ENCODE data around the gene ASCL1. TPM values are rescaled to one million over a fixed set of nuclear protein-coding genes. Genes with fewer than 3 reads are reported as not detected.

Gene ASCL1
- total RNA-seq, 1 experiment from 2014 or later: not detected

DNA sequence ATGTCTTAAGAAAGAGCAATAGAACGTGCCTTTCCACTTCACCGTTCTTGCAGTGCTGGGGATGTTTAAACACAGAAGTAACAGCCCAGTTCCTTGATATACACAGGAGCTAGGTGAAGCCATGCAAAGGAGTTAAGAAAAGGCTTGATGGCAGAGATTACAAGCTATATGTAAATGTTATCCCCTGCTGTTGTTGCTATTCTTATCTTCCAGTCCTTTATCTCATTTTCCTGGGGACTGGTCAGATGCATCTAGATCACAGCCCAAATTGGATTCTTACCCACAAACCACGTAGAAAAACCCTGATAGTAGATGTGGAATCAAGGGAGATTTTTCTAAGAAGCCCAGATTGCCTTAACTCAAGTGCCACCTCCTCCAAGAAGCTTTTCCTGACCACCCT is 5.5 kb downstream of the ASCL1 start:
- intact Hi-C loops (cut with micrococcal nuclease; ENCODE audit: unreplicated experiment): no loop called here
- DNase-seq (ENCODE audit: low spot score): no peak
- Histone ChIP-seq H3K9me3 (ENCODE audit: low read depth, low read length, poor library complexity, severe bottlenecking) (no peaks in the 10 kb centered on the region), H3K4me1 (ENCODE audit: insufficient read depth, low read length, poor library complexity, severe bottlenecking) (no peaks in the 10 kb centered on the region), H3K27ac (ENCODE audit: low read depth, low read length, poor library complexity, severe bottlenecking) (no peak overlapping the region), H3K4me3 (ENCODE audit: low read depth, low read length, poor library complexity, severe bottlenecking) (no peak overlapping the region), H3K36me3 (ENCODE audit: insufficient read depth, low read length, poor library complexity, severe bottlenecking) (no peaks in the 10 kb centered on the region), H3K27me3 (replicated peaks; ENCODE audit: insufficient read depth, low read depth, low read length, poor library complexity) (peaks cover 100% of the 10 kb centered on the region)
- no peak for TF ChIP-seq EZH2 (IDR thresholded peaks at IDR 0.05; ENCODE audit: borderline replicate concordance, low read depth, low read length, poor library complexity, severe bottlenecking)
- no peak for TF ChIP-seq CTCF (conservative IDR thresholded peaks at IDR 0.05; ENCODE audit: low read depth, low read length)
- ChIA-PET POLR2A (ENCODE audit: low non-redundant PET) (no interaction called here), CTCF (no interaction called here)
- no TSS peak for BruUV-seq (replicated peaks)

DNA sequence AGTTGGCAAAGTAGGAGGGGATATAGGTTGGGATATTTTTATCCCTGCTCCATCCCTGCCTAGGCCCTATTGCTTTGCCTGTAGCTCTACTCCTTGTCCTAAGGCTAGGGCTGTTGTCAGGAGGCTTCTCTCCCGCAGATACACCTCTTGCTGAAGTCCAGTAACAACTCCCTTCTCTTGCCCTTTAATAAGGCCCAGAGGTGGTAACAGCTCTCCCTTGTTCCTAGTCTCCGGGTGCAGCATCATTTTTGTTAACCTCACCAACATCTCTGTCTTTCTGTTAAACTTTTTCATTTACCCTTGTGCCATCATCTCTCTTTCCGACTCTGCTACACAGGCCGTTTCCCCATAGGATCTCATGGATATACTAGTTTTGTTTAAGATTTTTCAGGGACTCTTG is 6.3 kb downstream of the ASCL1 start:
- H3K27me3 ChIP-seq (replicated peaks; ENCODE audit: insufficient read depth, low read depth, low read length, poor library complexity): peaks cover 100% of the 10 kb centered on the region
- intact Hi-C loops (cut with micrococcal nuclease; ENCODE audit: unreplicated experiment): no loop called here

GRCh38 chr12:102964872-102965271 is 7.4 kb downstream of the ASCL1 start:
- H3K4me3 ChIP-seq (ENCODE audit: low read depth, low read length, poor library complexity, severe bottlenecking): no peak overlapping the region
- TF ChIP-seq EZH2 (IDR thresholded peaks at IDR 0.05; ENCODE audit: borderline replicate concordance, low read depth, low read length, poor library complexity, severe bottlenecking) (peak; percentile 56), CTCF (conservative IDR thresholded peaks at IDR 0.05; ENCODE audit: low read depth, low read length) (no peak)
- ChIA-PET POLR2A (ENCODE audit: low non-redundant PET) (no interaction called here), CTCF (no interaction called here)
- peaks cover 100% of the 10 kb centered on the region for H3K27me3 ChIP-seq (replicated peaks; ENCODE audit: insufficient read depth, low read depth, low read length, poor library complexity)
- intact Hi-C loops (cut with micrococcal nuclease; ENCODE audit: unreplicated experiment): no loop called here
- H3K27ac ChIP-seq (ENCODE audit: low read depth, low read length, poor library complexity, severe bottlenecking): no peak overlapping the region
- H3K4me1 ChIP-seq (ENCODE audit: insufficient read depth, low read length, poor library complexity, severe bottlenecking): no peaks in the 10 kb centered on the region
- no peaks in the 10 kb centered on the region for H3K9me3 ChIP-seq (ENCODE audit: low read depth, low read length, poor library complexity, severe bottlenecking)
- no TSS peak for BruUV-seq (replicated peaks)
- DNase-seq (ENCODE audit: low spot score): no peak
- no peaks in the 10 kb centered on the region for H3K36me3 ChIP-seq (ENCODE audit: insufficient read depth, low read length, poor library complexity, severe bottlenecking)

More for the DNA sequence above, 6.3 kb downstream of the ASCL1 start:
- POLR2A ChIA-PET (ENCODE audit: low non-redundant PET): no interaction called here
- H3K27ac ChIP-seq (ENCODE audit: low read depth, low read length, poor library complexity, severe bottlenecking): no peak overlapping the region
- CTCF ChIA-PET: no interaction called here
- H3K4me1 ChIP-seq (ENCODE audit: insufficient read depth, low read length, poor library complexity, severe bottlenecking): no peaks in the 10 kb centered on the region
- peak; percentile 50 for TF ChIP-seq EZH2 (IDR thresholded peaks at IDR 0.05; ENCODE audit: borderline replicate concordance, low read depth, low read length, poor library complexity, severe bottlenecking)
- TF ChIP-seq CTCF (conservative IDR thresholded peaks at IDR 0.05; ENCODE audit: low read depth, low read length): no peak
- no peaks in the 10 kb centered on the region for H3K9me3 ChIP-seq (ENCODE audit: low read depth, low read length, poor library complexity, severe bottlenecking)
- BruUV-seq (replicated peaks): no TSS peak
- H3K36me3 ChIP-seq (ENCODE audit: insufficient read depth, low read length, poor library complexity, severe bottlenecking): no peaks in the 10 kb centered on the region
- DNase-seq (ENCODE audit: low spot score): no peak
- no peak overlapping the region for H3K4me3 ChIP-seq (ENCODE audit: low read depth, low read length, poor library complexity, severe bottlenecking)
